SIG-M5 treated with dmso at 0.1 percent for 504 hours (cell line): ENCODE measurements around the gene MRPS18A.
A peak's percentile ranks its signal among the peaks of the same experiment; 100 is the strongest.
"Not testable (repeated sequence)": the region's sequence is repeated elsewhere in the genome, so short reads cannot be mapped to it uniquely, and the experiment has no call there.

Source experiments
- DNase-seq: peaks from one replicate; lab custom pipeline; 2025; ENCODE audit not compliant: unreplicated experiment; lab: John Stamatoyannopoulos, UW

The MRPS18A gene

GRCh38 chr6:43639984-43640800 lies 47.4 kb downstream of the MRPS18A start:
- DNase-seq, result no peak

- DNase-seq, result no peak
These were observed 51.3 kb downstream of the MRPS18A start for GRCh38 chr6:43636308-43636659.

- DNase-seq, result peak; percentile 75
These were observed 51.9 kb downstream of the MRPS18A start, which contains the start of gene MAD2L1BP for GRCh38 chr6:43635387-43636307. TSS of gene MAD2L1BP (plus strand) at chr6:43635840. CDS start at chr6:43635876, 36 bp downstream.

GRCh38 chr6:43634702-43635303 lies 52.8 kb downstream of the MRPS18A start:
- DNase-seq, result no peak

- not testable (repeated sequence) for DNase-seq
These were observed 54.6 kb downstream of the MRPS18A start for GRCh38 chr6:43633002-43633401.

- no peak for DNase-seq
These were observed 56.5 kb downstream of the MRPS18A start for GRCh38 chr6:43630980-43631619.

- DNase-seq, result peak; percentile 98
These were observed 57.9 kb downstream of the MRPS18A start for GRCh38 chr6:43629505-43630300.

GRCh38 chr6:43629104-43629504 lies 58.5 kb downstream of the MRPS18A start, which contains the start of gene GTPBP2:
TSS of gene GTPBP2 (minus strand) at chr6:43629264. CDS start at chr6:43629162, 102 bp downstream.
- peak; percentile 96 for DNase-seq

GRCh38 chr6:43628393-43629103 lies 59.0 kb downstream of the MRPS18A start:
- DNase-seq, result peak; percentile 37

GRCh38 chr6:43627008-43627825 lies 60.4 kb downstream of the MRPS18A start:
- DNase-seq, result peak; percentile 9

- no peak for DNase-seq
These were observed 62.1 kb downstream of the MRPS18A start for GRCh38 chr6:43625393-43625992.

GRCh38 chr6:43624786-43625288 lies 62.8 kb downstream of the MRPS18A start:
- no peak for DNase-seq

GRCh38 chr6:43623880-43624785 lies 63.5 kb downstream of the MRPS18A start:
- DNase-seq, result no peak

GRCh38 chr6:43622541-43622940 lies 65.0 kb downstream of the MRPS18A start:
- no peak for DNase-seq

GRCh38 chr6:43621836-43622180 lies 65.8 kb downstream of the MRPS18A start:
- DNase-seq, result no peak
